ENCODE data around the gene AIP.
"Not testable (repeated sequence)": the region's sequence is repeated elsewhere in the genome, so short reads cannot be mapped to it uniquely, and the experiment has no call there.

AIP gene

GRCh38 chr11:67468759-67469507 lies 13.9 kb upstream of the AIP start, which contains the start of gene TMEM134:
TSS of gene TMEM134 (minus strand) at chr11:67469251. CDS start at chr11:67469192, 59 bp downstream.
- no peaks in the 10 kb centered on the region for H3K36me3 ChIP-seq (ENCODE audit: control insufficient read depth in 2 of 2, insufficient read depth in 2 of 2, low read length in 2 of 2)
- no peaks in the 10 kb centered on the region for H3K9me3 ChIP-seq (ENCODE audit: control insufficient read depth in 2 of 2, low read length in 2 of 2)
- H3K4me3 ChIP-seq (ENCODE audit: low read length in 2 of 2), result peak within 1 kb of the TSS; percentile 76 to 86
- peaks cover 20 to 25% of the 10 kb centered on the region in 2 donors for H3K4me1 ChIP-seq (ENCODE audit: control insufficient read depth in 2 of 2, insufficient read depth in 2 of 2, low read length in 2 of 2)
- H3K27ac ChIP-seq (ENCODE audit: low read depth in 2 of 2, low read length in 2 of 2), result peak within 1 kb of the TSS; percentile 79 to 88
- no peaks in the 10 kb centered on the region for H3K27me3 ChIP-seq (ENCODE audit: control insufficient read depth in 2 of 2, insufficient read depth in 2 of 2, low read length in 2 of 2)
- peak within 1 kb of the TSS; percentile 85 to 97 for H3K9ac ChIP-seq (ENCODE audit: low read depth in 1 of 2, low read length in 2 of 2)

DNA sequence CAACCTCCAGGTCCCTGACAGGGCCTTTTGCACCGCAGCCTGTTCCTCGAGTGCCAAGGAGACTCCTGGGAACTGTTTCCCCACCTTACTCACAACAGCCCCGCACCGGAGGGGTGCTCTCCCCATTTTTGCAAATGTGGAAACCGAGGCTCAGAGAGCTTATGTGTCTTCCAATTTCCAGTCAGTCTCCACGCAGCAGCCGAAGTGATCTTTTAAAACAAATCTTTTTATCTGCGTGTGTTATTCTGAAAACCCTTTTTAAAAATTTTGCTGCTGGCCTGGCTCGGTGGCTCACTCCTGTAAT lies 13.4 kb upstream of the AIP start:
- no peaks in the 10 kb centered on the region for H3K9me3 ChIP-seq (ENCODE audit: control insufficient read depth in 2 of 2, low read length in 2 of 2)
- H3K4me1 ChIP-seq (ENCODE audit: control insufficient read depth in 2 of 2, insufficient read depth in 2 of 2, low read length in 2 of 2), result peaks cover 15 to 19% of the 10 kb centered on the region in 2 donors
- H3K4me3 ChIP-seq (ENCODE audit: low read length in 2 of 2), result peak overlapping the region; percentile 76 to 86
- peak overlapping the region; percentile 72 to 82 for H3K27ac ChIP-seq (ENCODE audit: low read depth in 2 of 2, low read length in 2 of 2)
- H3K27me3 ChIP-seq (ENCODE audit: control insufficient read depth in 2 of 2, insufficient read depth in 2 of 2, low read length in 2 of 2), result no peaks in the 10 kb centered on the region
- no peaks in the 10 kb centered on the region for H3K36me3 ChIP-seq (ENCODE audit: control insufficient read depth in 2 of 2, insufficient read depth in 2 of 2, low read length in 2 of 2)
- H3K9ac ChIP-seq (ENCODE audit: low read depth in 1 of 2, low read length in 2 of 2), result peak overlapping the region; percentile 80 to 97

DNA sequence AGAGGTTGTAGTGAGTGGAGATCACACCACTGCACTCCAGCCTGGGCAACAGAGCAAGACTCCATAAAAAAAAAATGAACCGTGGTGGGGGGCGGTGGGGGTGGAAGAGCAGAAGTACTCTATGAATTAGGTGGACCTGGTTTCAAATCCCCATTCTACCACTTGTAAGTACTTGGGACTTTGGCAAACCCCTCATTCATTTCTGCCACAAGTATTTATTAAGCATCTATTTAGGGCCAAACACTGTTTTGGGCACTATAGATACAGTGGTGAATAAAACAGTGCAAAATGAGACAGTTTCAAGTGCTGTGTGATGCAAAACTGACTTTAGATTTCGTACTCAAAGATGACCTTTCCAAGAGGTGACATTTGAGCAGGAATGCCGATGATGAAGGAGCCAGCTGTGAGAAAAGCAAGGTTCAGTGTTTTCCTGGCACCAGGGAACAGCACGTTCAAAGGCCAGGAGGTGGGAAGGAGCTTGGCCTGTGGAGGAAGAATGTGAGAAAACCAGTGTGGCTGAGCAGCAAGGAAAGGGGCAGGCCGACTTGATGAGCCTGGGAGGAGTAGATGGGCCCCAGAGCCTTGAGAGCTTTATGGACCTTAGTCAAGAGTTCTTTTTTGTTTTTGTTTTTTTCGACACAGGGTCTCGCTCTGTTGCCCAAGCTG lies 12.4 kb upstream of the AIP start:
- H3K4me3 ChIP-seq (ENCODE audit: low read length in 2 of 2), result no peak overlapping the region
- peaks cover 10 to 15% of the 10 kb centered on the region in 2 donors for H3K4me1 ChIP-seq (ENCODE audit: control insufficient read depth in 2 of 2, insufficient read depth in 2 of 2, low read length in 2 of 2)
- no peak overlapping the region for H3K27ac ChIP-seq (ENCODE audit: low read depth in 2 of 2, low read length in 2 of 2)
- no peaks in the 10 kb centered on the region for H3K9me3 ChIP-seq (ENCODE audit: control insufficient read depth in 2 of 2, low read length in 2 of 2)
- H3K27me3 ChIP-seq (ENCODE audit: control insufficient read depth in 2 of 2, insufficient read depth in 2 of 2, low read length in 2 of 2), result no peaks in the 10 kb centered on the region
- no peaks in the 10 kb centered on the region for H3K36me3 ChIP-seq (ENCODE audit: control insufficient read depth in 2 of 2, insufficient read depth in 2 of 2, low read length in 2 of 2)
- H3K9ac ChIP-seq (ENCODE audit: low read depth in 1 of 2, low read length in 2 of 2), result no peak overlapping the region

DNA sequence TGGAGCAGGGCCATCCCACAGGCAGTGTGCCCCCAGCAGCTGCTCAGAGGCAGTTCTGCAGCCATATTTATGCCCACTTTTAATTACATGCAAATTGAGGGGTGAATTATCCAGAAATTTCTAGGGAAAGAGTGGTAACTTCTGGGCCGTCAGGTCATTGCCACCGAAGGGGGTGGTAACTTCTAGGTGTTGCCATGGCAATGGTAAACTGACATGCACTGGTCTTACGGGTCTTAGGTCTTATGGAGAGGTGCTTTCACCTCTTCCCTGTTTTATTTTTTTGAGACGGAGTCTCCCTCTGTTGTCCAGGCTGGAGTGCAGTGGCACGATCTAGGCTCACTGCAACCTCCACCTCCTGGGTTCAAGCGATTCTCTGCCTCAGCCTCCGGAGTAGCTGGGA lies 9.9 kb upstream of the AIP start:
- H3K4me1 ChIP-seq (ENCODE audit: control insufficient read depth in 2 of 2, insufficient read depth in 2 of 2, low read length in 2 of 2), result peaks cover 6 to 8% of the 10 kb centered on the region in 2 donors
- H3K9me3 ChIP-seq (ENCODE audit: control insufficient read depth in 2 of 2, low read length in 2 of 2), result no peaks in the 10 kb centered on the region
- H3K9ac ChIP-seq (ENCODE audit: low read depth in 1 of 2, low read length in 2 of 2), result no peak overlapping the region
- H3K27ac ChIP-seq (ENCODE audit: low read depth in 2 of 2, low read length in 2 of 2), result no peak overlapping the region
- H3K27me3 ChIP-seq (ENCODE audit: control insufficient read depth in 2 of 2, insufficient read depth in 2 of 2, low read length in 2 of 2), result no peaks in the 10 kb centered on the region
- H3K4me3 ChIP-seq (ENCODE audit: low read length in 2 of 2), result no peak overlapping the region
- H3K36me3 ChIP-seq (ENCODE audit: control insufficient read depth in 2 of 2, insufficient read depth in 2 of 2, low read length in 2 of 2), result no peaks in the 10 kb centered on the region

- not testable (repeated sequence) for H3K4me1 ChIP-seq (ENCODE audit: control insufficient read depth in 2 of 2, insufficient read depth in 2 of 2, low read length in 2 of 2); H3K36me3 ChIP-seq (ENCODE audit: control insufficient read depth in 2 of 2, insufficient read depth in 2 of 2, low read length in 2 of 2); H3K27ac ChIP-seq (ENCODE audit: low read depth in 2 of 2, low read length in 2 of 2); H3K9me3 ChIP-seq (ENCODE audit: control insufficient read depth in 2 of 2, low read length in 2 of 2); H3K27me3 ChIP-seq (ENCODE audit: control insufficient read depth in 2 of 2, insufficient read depth in 2 of 2, low read length in 2 of 2); H3K9ac ChIP-seq (ENCODE audit: low read depth in 1 of 2, low read length in 2 of 2); H3K4me3 ChIP-seq (ENCODE audit: low read length in 2 of 2)
Observed at GRCh38 chr11:67476692-67477091, 6.1 kb upstream of the AIP start.

DNA sequence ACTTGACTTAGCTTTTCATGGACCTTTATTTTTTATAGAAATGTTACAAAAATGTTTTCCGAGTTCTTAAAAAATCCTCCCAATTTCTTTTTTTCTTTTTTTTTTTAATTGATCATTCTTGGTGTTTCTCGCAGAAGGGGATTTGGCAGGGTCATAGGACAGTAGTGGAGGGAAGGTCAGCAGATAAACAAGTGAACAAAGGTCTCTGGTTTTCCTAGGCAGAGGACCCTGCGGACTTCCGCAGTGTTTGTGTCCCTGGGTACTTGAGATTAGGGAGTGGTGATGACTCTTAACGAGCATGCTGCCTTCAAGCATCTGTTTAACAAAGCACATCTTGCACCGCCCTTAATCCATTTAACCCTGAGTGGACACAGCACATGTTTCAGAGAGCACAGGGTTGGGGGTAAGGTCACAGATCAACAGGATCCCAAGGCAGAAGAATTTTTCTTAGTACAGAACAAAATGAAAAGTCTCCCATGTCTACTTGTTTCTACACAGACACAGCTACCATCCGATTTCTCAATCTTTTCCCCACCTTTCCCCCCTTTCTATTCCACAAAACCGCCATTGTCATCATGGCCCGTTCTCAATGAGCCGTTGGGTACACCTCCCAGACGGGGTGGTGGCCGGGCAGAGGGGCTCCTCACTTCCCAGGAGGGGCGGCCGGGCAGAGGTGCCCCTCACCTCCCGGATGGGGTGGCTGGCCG lies 5.3 kb upstream of the AIP start:
- H3K27me3 ChIP-seq (ENCODE audit: control insufficient read depth in 2 of 2, insufficient read depth in 2 of 2, low read length in 2 of 2); H3K4me3 ChIP-seq (ENCODE audit: low read length in 2 of 2); H3K9ac ChIP-seq (ENCODE audit: low read depth in 1 of 2, low read length in 2 of 2); H3K36me3 ChIP-seq (ENCODE audit: control insufficient read depth in 2 of 2, insufficient read depth in 2 of 2, low read length in 2 of 2); H3K9me3 ChIP-seq (ENCODE audit: control insufficient read depth in 2 of 2, low read length in 2 of 2); H3K27ac ChIP-seq (ENCODE audit: low read depth in 2 of 2, low read length in 2 of 2); H3K4me1 ChIP-seq (ENCODE audit: control insufficient read depth in 2 of 2, insufficient read depth in 2 of 2, low read length in 2 of 2): not testable (repeated sequence)

DNA sequence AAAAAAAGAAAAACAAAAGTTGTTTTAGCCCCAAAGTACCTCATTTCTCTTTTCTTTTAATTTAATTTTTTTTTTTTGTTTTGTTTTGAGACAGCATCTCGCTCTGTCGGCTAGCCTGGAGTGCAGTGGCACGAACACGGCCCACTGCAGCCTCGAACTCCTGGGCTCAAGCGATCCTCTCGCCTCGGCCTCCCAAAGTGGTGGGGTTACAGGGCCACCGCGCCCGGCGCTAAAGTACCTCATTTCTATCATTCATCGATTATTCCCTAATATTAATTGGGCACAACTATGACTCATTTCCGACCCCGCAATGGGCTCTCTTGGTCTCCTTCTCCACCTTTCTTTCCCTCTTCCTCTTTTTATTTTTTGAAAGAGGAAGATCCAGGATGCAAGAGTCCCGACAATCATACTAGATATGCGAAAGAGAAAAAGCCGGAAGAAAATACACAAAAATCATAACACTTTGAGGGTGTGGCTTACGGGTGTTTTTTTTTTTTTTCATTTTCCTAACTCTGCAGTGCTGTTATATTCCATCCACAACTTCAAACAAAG lies 475 bp upstream of the AIP start:
- peak overlapping the region; percentile 81 to 85 for H3K9ac ChIP-seq (ENCODE audit: low read depth in 1 of 2, low read length in 2 of 2)

GRCh38 chr11:67483831-67484665 lies 1.2 kb downstream of the AIP start:
- no peaks in the 10 kb centered on the region for H3K27me3 ChIP-seq (ENCODE audit: control insufficient read depth in 2 of 2, insufficient read depth in 2 of 2, low read length in 2 of 2)
- peaks cover 2 to 19% of the 10 kb centered on the region in 2 donors for H3K36me3 ChIP-seq (ENCODE audit: control insufficient read depth in 2 of 2, insufficient read depth in 2 of 2, low read length in 2 of 2)
- H3K4me3 ChIP-seq (ENCODE audit: low read length in 2 of 2), result peak overlapping the region; percentile 13 to 91
- peaks cover 23 to 25% of the 10 kb centered on the region in 2 donors for H3K4me1 ChIP-seq (ENCODE audit: control insufficient read depth in 2 of 2, insufficient read depth in 2 of 2, low read length in 2 of 2)
- peak overlapping the region; percentile 26 to 86 for H3K27ac ChIP-seq (ENCODE audit: low read depth in 2 of 2, low read length in 2 of 2)
- H3K9me3 ChIP-seq (ENCODE audit: control insufficient read depth in 2 of 2, low read length in 2 of 2), result no peaks in the 10 kb centered on the region
- peak overlapping the region; percentile 16 to 80 for H3K9ac ChIP-seq (ENCODE audit: low read depth in 1 of 2, low read length in 2 of 2)

More for the DNA sequence above, 475 bp upstream of the AIP start:
- peaks cover 23 to 25% of the 10 kb centered on the region in 2 donors for H3K4me1 ChIP-seq (ENCODE audit: control insufficient read depth in 2 of 2, insufficient read depth in 2 of 2, low read length in 2 of 2)
- no peaks in the 10 kb centered on the region for H3K9me3 ChIP-seq (ENCODE audit: control insufficient read depth in 2 of 2, low read length in 2 of 2)
- H3K27ac ChIP-seq (ENCODE audit: low read depth in 2 of 2, low read length in 2 of 2), result peak overlapping the region; percentile 86 to 90
- peak overlapping the region; percentile 91 to 96 for H3K4me3 ChIP-seq (ENCODE audit: low read length in 2 of 2)
- H3K36me3 ChIP-seq (ENCODE audit: control insufficient read depth in 2 of 2, insufficient read depth in 2 of 2, low read length in 2 of 2), result peaks cover 2 to 8% of the 10 kb centered on the region in 2 donors
- no peaks in the 10 kb centered on the region for H3K27me3 ChIP-seq (ENCODE audit: control insufficient read depth in 2 of 2, insufficient read depth in 2 of 2, low read length in 2 of 2)

DNA sequence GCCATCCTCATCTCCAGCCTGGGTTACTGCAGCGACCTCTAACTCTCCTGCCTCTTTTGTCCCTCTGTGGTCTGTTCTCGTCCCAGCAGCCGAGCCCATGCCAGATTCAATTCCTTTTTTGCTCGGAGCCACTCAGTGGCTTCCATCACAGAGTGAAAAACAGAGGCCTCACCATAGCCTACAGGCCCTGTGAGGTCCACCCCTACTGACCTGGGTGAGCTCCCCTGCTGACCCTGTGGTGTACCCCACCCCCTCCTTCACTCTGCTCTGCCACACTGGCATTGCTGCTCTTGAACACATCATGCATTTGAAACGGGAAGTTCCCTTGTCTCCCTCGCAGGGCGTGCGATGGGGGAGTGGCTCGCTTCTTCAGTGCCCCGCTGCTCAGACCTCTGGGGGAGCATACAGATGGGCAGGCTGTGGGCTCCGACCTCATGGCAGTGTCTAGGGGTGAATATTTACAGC lies 2.1 kb downstream of the AIP start:
- Histone ChIP-seq H3K4me1 (ENCODE audit: control insufficient read depth in 2 of 2, insufficient read depth in 2 of 2, low read length in 2 of 2) (peaks cover 26 to 32% of the 10 kb centered on the region in 2 donors), H3K27ac (ENCODE audit: low read depth in 2 of 2, low read length in 2 of 2) (peak overlapping the region; percentile 18 to 86), H3K27me3 (ENCODE audit: control insufficient read depth in 2 of 2, insufficient read depth in 2 of 2, low read length in 2 of 2) (no peaks in the 10 kb centered on the region), H3K9ac (ENCODE audit: low read depth in 1 of 2, low read length in 2 of 2) (peak overlapping the region; percentile 16 to 20), H3K9me3 (ENCODE audit: control insufficient read depth in 2 of 2, low read length in 2 of 2) (no peaks in the 10 kb centered on the region), H3K4me3 (ENCODE audit: low read length in 2 of 2) (peak overlapping the region; percentile 6 to 59), H3K36me3 (ENCODE audit: control insufficient read depth in 2 of 2, insufficient read depth in 2 of 2, low read length in 2 of 2) (peaks cover 2 to 20% of the 10 kb centered on the region in 2 donors)

All from mucosa of rectum (tissue), 2 donors.